NCI-H345 (cell line): ENCODE measurements around the gene NPHP4.
"Not testable (repeated sequence)": the region's sequence is repeated elsewhere in the genome, so short reads cannot be mapped to it uniquely, and the experiment has no call there.

ENCODE experiments used
- DNase-seq: peaks from one replicate; lab custom pipeline; 2025; lab: John Stamatoyannopoulos, UW

The NPHP4 gene

GRCh38 chr1:5855196-5855897 lies 136.9 kb downstream of the NPHP4 start:
- DNase-seq, result no peak

DNA sequence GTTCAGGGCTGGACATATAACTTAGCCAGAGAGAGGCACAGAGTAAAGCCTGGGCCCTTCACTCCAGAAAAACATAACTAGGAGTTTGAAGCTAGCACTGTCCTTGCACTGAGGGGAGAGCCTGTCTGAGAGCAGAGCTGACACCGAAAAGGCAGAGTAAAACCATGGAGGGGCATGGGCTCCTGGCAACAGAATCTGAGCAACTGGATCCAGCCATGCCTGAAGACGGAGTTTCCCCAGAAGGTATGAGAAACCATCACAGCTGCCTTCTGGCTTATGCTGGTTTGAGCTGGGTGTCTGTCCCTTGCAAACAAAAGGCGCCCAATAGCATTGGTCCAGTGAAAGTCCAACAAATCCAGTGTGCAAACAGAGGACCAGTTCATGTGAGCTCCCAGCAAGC lies 137.5 kb downstream of the NPHP4 start:
- DNase-seq, result no peak

DNA sequence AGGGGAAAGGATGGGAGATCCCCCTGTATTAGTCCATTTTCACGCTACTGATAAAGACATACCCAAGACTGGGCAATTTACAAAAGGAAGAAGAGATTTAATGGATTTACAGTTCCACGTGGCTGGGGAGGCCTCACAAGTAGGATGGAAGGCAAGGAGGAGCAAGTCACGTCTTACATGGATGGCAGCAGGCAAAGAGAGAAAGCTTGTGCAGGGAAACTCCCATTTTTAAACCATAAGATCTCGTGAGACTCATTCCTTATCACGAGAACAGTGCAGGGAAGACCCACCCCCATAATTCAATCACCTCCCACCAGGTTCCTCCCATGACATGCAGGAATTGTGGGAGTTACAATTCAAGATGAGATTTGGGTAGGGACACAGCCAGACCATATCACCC lies 138.4 kb downstream of the NPHP4 start:
- DNase-seq, result not testable (repeated sequence)

- DNase-seq, result no peak
Observed at GRCh38 chr1:5850503-5850902, 141.7 kb downstream of the NPHP4 start.

DNA sequence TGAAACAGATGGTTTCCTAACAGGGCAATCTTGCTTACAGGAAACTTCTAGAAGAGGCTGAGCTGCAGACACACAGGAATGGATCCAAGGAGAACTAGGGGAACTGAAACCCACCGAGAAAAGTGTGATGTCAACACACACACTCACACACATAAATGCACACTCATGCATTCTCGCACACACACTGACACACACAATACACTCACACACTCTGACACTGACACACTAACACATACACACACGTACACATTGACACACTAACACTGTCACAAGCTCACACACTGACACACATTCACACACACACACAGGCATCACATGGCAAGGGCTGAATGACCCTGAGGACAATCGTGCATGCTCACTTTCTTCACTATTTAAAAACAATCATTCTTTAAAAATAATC lies 142.7 kb downstream of the NPHP4 start:
- DNase-seq, result no peak

GRCh38 chr1:5847013-5847659 lies 145.1 kb downstream of the NPHP4 start:
- no peak for DNase-seq

DNA sequence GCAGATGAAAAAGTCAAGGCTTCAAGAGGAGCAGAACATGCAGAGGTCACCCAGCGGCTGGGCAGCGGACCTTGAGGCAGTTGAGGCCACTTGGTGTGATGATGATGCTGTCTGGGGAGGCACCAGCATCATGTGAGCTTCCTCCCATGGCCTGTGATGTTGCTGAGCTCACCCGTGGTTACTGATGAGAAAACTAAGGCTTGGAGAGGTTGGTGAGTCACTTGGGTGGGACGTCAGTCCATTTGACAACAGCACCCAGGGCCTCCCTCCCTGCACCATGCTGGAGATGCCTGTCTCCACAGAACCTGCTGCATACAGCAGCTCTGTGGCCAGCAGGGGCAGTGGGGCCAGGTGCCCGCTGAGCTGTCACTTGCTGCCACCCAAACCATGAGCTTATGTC lies 146.8 kb downstream of the NPHP4 start:
- no peak for DNase-seq

- no peak for DNase-seq
Observed at GRCh38 chr1:5844442-5844841, 147.8 kb downstream of the NPHP4 start.

DNA sequence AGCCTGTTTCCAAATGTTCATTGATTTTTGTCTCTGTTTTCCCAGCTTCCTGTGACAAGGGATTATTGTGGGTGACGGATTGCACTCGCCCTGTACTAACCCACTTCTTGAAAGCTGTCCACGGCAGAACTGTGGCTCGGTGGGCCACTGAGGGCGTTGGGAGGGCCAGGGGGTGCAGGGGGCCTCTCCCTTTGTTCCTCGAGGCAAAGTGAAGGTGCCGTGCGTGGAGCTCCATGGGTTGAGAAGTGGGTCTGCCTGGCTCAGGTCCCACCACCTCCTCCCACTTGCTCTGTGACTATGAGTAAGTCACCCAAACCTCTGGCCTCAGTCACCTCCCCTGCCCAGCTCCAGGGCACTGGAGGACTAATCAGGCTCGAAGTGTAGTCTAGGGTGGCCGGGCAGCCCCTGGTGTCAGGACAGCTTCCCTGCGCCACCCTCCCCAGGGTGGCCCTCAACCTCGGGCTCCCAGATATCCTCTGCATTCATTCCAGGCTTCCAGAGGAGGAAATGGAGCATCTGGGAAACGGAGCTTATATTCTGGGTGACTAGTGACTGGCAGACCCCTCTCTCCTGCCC lies 148.6 kb downstream of the NPHP4 start:
- DNase-seq, result no peak

GRCh38 chr1:5842679-5843078 lies 149.5 kb downstream of the NPHP4 start:
- no peak for DNase-seq

- no peak for DNase-seq
Observed at GRCh38 chr1:5840551-5841001, 151.6 kb downstream of the NPHP4 start.

GRCh38 chr1:5839881-5840550 lies 152.2 kb downstream of the NPHP4 start:
- DNase-seq, result no peak

DNA sequence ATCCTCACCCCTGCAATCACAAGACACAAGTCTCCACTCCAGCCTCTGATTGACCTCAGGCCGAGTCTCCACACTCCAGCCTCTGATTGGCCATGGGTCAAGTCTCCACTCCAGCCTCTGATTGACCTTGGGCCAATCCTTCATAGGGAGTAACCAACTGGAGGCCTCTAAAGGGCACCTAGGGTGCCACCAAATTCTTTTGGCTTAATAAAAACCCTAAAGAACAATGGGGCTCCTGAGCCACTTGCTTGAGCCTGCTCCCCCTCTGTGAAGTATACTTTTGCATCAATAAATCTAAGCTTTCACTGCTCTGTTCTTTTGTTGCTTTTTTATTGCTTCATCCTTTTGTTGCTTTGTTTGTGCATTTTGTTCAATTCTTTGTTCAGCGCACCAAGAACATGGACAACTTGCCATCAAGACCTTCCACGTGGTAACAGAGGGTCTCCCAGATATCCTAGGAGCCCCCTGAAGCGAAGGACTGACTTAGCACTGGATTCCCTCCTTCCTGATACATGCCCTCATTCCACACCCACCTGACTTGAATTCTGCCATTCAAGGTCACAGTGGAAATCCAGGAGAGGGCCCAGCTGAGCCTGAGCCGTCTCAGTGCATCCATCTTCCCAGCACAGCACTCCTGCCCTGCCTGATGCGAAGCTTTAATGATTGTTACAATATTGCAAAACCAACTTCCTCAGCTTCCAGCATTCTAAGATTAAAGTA lies 152.9 kb downstream of the NPHP4 start:
- DNase-seq, result no peak

DNA sequence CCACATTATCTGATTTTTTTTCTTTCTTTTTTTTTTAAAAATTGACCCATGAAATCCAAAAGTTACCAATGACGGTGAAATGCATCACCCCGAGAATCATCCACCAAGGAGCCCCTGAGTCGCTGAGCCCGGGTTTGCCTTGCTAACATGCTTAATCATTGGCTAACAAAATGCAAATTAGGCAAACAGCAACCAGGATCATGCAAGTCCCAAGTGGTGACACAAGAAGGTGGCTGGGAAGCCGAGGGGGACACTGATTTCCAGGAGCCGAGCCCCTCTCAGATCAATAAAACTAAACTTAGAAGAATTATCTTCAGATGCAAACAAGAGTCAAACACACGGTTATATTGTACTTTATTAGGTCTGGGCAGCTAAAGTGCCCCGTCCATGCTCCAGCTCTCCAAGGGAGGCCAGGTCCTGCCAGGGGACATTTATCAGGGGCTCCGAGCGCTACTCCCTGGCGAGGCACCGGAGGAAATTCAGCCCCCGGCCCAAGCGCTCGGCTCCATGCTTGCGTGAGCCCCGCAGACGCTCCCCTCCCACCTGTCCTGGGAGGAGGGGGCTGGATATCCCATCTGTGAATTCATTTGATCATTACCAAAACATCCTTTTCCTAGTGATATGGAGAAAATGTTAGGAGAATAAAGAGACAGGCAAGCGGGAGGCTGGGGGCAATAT lies 154.1 kb downstream of the NPHP4 start:
- DNase-seq, result no peak

DNA sequence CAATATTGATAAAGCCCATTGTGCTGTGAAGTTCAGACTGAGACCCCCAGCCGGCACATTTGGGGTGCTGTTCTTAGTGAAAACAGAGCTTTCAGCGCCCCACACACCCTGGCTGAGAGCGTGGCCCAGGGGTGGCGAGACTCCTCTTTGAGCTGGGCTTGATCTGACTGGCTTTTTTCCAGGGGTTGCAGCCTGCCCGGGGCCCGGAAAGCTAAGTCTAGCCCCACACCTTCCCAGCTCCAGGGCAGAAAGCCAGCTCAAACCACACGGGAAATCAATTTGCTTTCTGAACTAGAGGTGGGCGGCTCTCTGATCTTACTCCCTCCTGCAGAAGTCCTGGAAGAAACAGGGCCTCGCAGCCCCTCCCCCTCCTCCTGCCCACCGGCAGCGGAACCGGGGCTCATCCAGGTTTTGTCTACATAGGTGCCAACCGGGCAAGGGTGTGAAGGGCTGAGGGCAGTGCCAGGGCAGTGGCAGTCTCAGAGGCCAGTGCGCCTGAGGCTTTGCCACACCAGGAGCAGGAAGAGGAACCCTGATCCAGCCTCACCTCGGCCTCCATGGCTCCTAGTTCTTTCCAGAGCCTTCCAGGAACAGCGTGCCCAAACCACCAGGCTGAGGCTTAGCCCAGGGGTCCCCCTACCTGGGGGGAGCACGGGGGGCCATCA lies 155.3 kb downstream of the NPHP4 start:
- no peak for DNase-seq

GRCh38 chr1:5835179-5835562 lies 157.1 kb downstream of the NPHP4 start:
- DNase-seq, result no peak

GRCh38 chr1:5834477-5835178 lies 157.6 kb downstream of the NPHP4 start:
- DNase-seq, result no peak

GRCh38 chr1:5833911-5834310 lies 158.3 kb downstream of the NPHP4 start:
- DNase-seq, result no peak

- DNase-seq, result no peak
Observed at GRCh38 chr1:5832916-5833895, 159.0 kb downstream of the NPHP4 start.
